Measurements from ENCODE around the gene PACSIN1.

GRCh38 chr6:34527751-34528670, 62.1 kb downstream of the PACSIN1 start:
- no peak for TF ChIP-seq CTCF (optimal IDR thresholded peaks at IDR 0.05 in 1 of 3, IDR thresholded peaks at IDR 0.05 in 1 of 3, conservative IDR thresholded peaks at IDR 0.05 in 1 of 3; ENCODE audit: extremely low read depth in 1 of 3, insufficient read depth in 2 of 3, low read length in 3 of 3)
- TF ChIP-seq EZH2 (IDR thresholded peaks at IDR 0.05; ENCODE audit: low read length): no peak

Data from keratinocyte (primary cell).